ENCODE data around the gene FSIP1. TPM values are rescaled to one million over a fixed set of nuclear protein-coding genes. Genes with fewer than 3 reads are reported as not detected.

Gene FSIP1
- total RNA-seq, 1 experiment from 2014 or later = 0.61 TPM

GRCh38 chr15:39786447-39787056 is 3.9 kb upstream of the FSIP1 start (continued):
- TF ChIP-seq, protein P1, sequence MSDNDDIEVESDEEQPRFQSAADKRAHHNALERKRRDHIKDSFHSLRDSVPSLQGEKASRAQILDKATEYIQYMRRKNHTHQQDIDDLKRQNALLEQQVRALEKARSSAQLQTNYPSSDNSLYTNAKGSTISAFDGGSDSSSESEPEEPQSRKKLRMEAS (CRISPR knock-in tag; IDR thresholded peaks at IDR 0.05) = no peak
- TF ChIP-seq MLX (CRISPR knock-in tag; IDR thresholded peaks at IDR 0.05) = no peak
- no peak for TF ChIP-seq CREB1 (CRISPR knock-in tag; IDR thresholded peaks at IDR 0.05)
- TF ChIP-seq CTCF (IDR thresholded peaks at IDR 0.05) = no peak
- TF ChIP-seq NR2C2 (CRISPR knock-in tag; IDR thresholded peaks at IDR 0.05) = no peak
- TF ChIP-seq JUN (CRISPR knock-in tag; IDR thresholded peaks at IDR 0.05) = no peak
- TF ChIP-seq ZNF396 (CRISPR knock-in tag; IDR thresholded peaks at IDR 0.05; ENCODE audit: borderline replicate concordance) = no peak
- no peak for TF ChIP-seq ZNF219 (CRISPR knock-in tag; IDR thresholded peaks at IDR 0.05; ENCODE audit: borderline replicate concordance)

DNA sequence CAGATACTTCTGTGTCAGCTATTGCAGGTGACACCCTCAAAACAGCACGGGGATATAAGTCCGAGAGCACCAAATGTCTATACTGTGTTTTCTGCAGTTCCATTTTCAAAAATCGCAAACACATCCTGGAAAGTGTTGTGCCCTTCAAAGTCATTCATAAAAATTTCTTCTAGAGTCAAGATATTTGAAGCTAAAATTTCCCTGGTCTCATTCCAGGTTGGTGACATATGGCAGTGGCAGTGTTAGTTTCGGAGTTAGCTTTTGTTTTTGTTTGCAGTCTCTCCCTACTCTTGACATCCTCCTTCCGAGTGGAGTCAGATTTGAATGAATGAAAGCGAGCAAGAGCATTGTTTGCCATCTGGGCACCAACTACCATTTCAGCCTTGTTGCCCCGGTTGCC is 3.2 kb upstream of the FSIP1 start:
- Mint-ChIP-seq H3K4me3 (peak overlapping the region; percentile 79), H3K36me3 (no peaks in the 10 kb centered on the region), H3K4me1 (peaks cover 74% of the 10 kb centered on the region), H3K27me3 (ENCODE audit: low read depth) (no peaks in the 10 kb centered on the region), H3K27ac (peak overlapping the region; percentile 87), H3K9me3 (peaks cover 7% of the 10 kb centered on the region)
- ATAC-seq (no peak), DNase-seq (ENCODE audit: low spot score) (no peak)
- CTCF ChIA-PET = interaction anchor here (1.1 kb wide), 1 partner anchor 489 kb away, joined by 4 read pairs; no protein-coding TSS in a partner anchor
- POLR2A ChIA-PET = no interaction called here
- TF ChIP-seq MLX (CRISPR knock-in tag; IDR thresholded peaks at IDR 0.05) = no peak
- no peak for TF ChIP-seq TEAD4 (CRISPR knock-in tag; IDR thresholded peaks at IDR 0.05)
- TF ChIP-seq, protein P2, sequence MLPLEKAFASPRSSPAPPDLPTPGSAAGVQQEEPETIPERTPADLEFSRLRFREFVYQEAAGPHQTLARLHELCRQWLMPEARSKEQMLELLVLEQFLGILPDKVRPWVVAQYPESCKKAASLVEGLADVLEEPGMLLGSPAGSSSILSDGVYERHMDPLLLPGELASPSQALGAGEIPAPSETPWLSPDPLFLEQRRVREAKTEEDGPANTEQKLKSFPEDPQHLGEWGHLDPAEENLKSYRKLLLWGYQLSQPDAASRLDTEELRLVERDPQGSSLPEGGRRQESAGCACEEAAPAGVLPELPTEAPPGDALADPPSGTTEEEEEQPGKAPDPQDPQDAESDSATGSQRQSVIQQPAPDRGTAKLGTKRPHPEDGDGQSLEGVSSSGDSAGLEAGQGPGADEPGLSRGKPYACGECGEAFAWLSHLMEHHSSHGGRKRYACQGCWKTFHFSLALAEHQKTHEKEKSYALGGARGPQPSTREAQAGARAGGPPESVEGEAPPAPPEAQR (CRISPR knock-in tag; IDR thresholded peaks at IDR 0.05) = no peak
- no peak for TF ChIP-seq JAZF1 (CRISPR knock-in tag; IDR thresholded peaks at IDR 0.05)
- no peak for TF ChIP-seq TP53 (CRISPR knock-in tag; IDR thresholded peaks at IDR 0.05)
- TF ChIP-seq ARID4B (CRISPR knock-in tag; IDR thresholded peaks at IDR 0.05; ENCODE audit: borderline replicate concordance) = no peak
- TF ChIP-seq, protein P3, sequence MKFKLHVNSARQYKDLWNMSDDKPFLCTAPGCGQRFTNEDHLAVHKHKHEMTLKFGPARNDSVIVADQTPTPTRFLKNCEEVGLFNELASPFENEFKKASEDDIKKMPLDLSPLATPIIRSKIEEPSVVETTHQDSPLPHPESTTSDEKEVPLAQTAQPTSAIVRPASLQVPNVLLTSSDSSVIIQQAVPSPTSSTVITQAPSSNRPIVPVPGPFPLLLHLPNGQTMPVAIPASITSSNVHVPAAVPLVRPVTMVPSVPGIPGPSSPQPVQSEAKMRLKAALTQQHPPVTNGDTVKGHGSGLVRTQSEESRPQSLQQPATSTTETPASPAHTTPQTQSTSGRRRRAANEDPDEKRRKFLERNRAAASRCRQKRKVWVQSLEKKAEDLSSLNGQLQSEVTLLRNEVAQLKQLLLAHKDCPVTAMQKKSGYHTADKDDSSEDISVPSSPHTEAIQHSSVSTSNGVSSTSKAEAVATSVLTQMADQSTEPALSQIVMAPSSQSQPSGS (CRISPR knock-in tag; IDR thresholded peaks at IDR 0.05; ENCODE audit: borderline replicate concordance, low read depth) = no peak
- TF ChIP-seq CREB1 (CRISPR knock-in tag; IDR thresholded peaks at IDR 0.05) = no peak
- TF ChIP-seq PRRX2 (CRISPR knock-in tag; IDR thresholded peaks at IDR 0.05) = no peak
- TF ChIP-seq ATF1 (CRISPR knock-in tag; IDR thresholded peaks at IDR 0.05) = no peak
- TF ChIP-seq SP1 (CRISPR knock-in tag; conservative IDR thresholded peaks at IDR 0.05) = no peak
